NCI-H69 (cell line): ENCODE results near the gene DCTN2.

Experiments used
- DNase-seq: peaks from one replicate; lab custom pipeline; 2025; lab: John Stamatoyannopoulos, UW

DCTN2 gene

DNA sequence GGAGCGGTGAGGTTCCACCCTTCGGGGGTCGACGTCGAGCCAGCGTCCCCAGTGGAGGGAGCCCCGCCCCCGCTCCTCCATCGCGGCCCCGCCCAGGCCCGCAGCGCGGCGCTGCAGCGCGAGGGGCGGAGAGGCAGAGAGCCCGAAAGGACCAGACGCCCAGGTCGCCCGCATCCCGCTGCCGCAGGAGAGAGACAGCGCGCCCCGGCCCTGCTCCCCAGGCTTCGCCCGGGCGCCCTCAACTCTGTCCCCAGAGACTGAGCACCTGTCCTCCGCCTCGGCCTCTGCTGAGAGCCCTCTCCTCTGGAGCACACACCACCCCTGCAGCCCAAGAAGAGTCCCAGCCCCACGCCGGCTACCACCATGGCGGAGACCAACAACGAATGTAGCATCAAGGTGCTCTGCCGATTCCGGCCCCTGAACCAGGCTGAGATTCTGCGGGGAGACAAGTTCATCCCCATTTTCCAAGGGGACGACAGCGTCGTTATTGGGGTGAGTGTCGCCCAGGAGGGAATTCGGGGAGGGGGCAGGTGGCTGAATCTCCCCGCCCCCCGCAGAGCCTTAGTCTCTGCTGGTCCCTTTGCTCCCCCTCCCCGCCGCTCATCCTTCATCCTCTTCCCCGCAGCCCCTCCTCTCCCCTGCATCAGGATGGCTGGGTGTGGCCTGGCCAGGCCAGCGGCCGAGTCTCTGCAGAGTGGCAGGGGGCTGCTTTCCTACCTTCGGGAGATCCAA is 3.1 kb upstream of the DCTN2 start, which contains the start of gene KIF5A:
Gene KIF5A, plus strand, starts transcription at position 136 of the 732 bp plus-strand sequence. Its CDS starts 228 bp downstream, at position 364.
- peak; percentile 71 for DNase-seq

DNA sequence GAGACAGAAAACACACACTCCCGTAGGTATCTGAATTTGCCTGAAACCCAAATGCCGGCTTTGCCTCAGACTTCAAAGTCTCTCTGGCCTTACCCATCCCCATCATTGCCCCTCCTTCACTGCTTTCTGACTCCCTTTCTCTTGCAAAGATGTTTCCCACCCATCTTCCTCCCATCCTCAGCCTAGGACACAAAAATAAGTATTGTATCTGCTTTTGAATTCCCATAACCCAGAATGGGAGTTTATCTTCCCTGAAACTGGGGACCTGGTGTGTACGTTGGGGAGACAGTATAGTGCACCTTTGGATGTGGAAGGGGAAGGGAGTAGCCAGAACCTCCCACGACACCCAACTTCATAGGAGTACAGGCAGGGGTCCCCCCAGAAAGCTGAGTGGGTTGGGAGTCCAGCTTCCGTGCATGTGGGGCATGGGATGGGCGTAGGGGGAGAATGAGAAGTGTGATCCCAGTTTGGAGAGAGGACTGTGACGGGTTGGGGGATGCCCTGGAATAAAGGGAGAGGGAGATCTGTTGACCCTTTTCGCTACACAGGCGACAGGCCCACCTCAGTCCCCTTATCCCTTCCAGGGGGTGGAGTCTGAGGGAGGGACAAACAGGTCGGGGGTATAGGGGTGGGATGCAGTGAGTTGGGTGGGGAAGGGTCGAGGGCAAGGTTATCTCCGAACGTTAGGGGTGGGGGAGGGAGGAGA is 2.4 kb upstream of the DCTN2 start:
- DNase-seq: no peak

DNA sequence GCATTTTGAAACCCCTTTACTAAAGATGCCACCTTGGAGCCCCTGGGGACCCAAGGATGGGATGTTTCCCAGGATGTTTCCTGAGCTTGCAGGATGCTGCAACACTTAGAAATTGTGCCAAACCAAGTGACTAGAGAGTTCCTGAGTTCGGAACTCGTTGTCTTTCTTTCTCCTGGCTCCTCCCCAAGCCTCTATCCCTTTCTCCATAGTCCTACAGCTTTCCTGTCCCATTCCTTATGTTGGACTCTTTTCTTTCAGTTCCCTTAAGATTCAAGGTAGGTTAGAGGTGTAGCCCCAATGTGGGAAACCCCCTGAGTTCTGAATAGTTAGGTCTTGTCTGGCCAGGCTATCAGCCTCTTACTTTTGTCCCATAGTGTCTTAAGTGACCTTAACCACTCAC is 1.5 kb upstream of the DCTN2 start:
- no peak for DNase-seq

DNA sequence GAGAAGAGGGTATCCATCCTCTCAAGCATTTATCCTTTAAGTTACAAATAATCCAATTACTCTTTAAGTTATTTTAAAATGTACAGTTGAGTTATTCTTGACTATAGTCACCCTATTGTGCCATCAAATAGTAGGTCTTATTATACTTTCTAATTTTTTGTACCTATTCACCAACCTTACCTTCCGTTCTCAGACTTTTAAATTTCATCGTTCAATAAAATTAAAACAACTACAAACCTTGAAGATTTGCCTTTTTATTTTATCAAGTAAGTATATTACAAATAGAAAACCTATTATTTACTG is 972 bp upstream of the DCTN2 start:
- no peak for DNase-seq

DNA sequence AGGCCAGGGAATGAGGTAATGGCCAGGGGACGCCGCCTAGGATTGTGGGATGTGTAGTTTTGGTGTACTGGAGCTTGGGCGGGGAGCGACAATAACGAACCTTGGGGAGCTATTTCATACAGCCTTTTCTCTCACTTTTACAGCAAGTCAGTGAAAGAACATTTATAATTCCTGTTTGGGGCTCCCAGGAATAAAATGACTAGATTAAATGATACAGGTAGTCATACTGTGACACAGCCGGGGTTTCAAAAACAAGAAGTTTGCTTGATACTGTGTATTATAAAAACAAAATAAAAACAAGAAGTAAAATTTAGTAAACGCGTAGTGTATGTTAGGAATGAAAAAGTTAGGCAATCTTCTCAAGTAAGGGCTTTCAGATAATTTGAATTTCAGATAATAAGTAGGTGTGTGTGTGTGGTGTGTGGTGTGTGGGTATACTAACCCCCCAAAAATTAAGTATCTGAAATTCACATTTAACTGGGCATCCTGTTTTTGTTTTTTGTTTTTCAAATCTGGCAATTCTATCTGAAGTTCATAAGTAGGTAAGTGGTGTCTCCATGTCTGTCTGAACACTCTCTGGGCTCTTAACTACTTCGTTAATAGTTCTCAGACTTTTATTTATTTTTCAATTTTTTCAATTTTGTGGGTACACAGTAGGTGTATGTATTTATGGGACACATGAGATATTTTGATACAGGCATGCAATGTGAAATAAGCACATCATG is 458 bp upstream of the DCTN2 start:
- DNase-seq: no peak

DNA sequence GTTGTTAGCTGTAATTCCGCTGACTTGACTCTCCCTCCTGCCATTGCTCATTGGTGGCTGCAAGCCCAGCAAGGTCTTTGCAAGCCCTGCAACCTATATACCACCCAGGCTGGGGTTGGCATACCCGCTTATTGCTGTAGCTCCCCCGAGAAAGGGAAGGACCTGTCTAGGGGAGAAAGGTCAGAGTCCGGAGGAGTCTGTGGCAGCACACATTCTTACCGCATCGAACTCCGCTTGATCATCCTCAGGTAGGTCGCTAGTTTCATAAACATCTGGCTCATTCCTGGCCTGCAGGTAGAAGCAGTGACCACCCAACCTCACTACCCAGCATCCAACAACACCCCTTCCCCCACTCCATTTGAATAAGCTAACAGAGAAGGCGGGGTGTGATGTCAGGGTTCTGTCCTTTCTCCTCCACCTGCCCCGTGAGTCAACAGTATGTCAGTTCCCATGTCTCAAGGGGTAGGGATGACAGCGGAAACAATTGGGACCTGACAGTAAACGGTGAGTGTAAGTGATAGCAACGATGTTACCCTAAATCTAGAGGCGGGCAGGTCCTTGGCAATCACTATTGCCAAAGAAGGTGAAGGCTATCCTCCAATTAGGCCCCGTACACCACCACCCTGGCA is 1.1 kb downstream of the DCTN2 start:
- DNase-seq: no peak

DNA sequence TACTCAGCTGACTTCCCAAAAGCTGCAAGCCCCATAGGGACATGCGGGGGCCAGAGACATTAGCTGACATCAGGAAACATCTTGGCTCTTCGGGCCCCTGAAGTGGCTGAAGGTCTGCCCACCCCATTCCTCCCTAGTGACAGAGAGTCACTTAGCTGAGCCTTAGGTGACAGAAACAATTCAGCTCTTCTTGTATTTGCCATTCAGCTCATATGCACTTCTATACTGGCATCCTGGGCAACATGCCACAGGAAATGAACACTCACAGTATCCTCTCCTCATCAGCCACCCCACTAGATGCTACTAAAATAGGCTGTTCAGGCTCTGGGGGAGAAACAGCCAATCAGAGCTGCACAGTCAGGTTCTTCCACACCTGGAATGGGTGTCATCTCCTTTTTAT is 3.4 kb downstream of the DCTN2 start:
- DNase-seq: no peak

DNA sequence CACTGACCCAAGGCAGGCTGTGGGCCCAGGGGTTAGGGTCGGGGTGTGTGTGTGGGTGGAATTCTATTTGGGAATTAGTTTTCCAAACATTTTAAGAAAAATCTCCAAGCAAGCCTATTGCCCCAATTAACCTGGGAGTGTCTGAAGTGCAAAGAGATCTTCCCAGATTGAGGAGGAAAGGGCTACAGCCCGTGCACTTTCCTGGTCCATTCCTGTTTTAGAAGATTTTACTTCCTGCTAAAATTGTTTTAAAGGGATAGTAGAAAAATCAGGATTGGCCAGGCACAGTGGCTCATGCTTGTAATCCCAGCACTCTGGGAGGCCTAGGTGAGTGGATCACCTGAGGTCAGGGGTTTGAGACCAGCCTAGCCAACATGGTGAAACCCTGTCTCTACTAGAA is 5.3 kb downstream of the DCTN2 start:
- no peak for DNase-seq

DNA sequence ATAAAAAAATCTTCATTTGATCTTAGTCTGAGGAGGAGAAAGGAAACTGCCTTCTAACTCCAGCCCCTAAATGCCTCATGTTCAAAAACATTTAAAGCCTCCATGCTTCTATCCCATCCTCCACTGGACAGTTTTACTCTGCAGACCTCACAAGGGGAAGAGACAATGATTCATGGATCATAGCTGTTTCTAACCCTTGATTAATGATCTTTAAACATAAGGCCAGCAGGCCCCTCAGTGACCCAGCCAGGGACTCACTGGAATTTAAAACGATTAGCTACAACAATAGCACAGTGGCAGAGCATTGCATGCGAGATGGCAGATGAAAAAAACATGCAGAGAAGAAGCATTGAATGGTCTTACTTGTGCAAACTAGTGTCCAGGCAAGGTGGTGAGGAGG is 6.0 kb downstream of the DCTN2 start:
- peak; percentile 26 for DNase-seq

DNA sequence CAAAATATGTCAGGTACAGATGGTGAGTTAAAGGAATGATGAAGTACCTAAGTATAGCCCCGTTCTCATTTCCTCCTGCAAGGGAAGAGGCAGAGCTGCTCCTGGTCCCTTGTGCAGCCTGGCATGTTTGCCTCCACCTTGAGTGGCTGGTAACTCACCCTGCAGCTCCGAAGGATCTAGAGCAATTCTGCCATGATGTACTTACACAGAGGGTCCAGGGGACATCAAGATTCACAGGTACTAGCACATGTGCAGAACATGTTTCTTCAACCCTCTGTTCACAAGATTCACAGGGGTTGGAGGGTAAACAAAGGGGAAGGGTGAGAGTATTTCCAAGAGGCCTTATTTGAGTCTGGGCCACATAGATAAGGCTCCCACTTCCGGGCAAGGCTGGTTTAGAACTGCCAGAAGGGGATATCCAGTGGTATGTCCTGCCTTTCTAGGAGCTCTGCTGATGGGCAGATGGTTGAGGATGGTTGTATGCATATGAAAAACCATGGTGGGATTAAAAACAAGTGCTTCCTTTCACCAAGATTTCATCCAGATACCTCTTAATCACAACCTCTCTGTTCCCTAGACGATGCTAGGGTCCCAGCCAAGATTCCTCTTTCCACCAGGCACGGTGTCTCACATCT is 7.7 kb downstream of the DCTN2 start:
- no peak for DNase-seq

DNA sequence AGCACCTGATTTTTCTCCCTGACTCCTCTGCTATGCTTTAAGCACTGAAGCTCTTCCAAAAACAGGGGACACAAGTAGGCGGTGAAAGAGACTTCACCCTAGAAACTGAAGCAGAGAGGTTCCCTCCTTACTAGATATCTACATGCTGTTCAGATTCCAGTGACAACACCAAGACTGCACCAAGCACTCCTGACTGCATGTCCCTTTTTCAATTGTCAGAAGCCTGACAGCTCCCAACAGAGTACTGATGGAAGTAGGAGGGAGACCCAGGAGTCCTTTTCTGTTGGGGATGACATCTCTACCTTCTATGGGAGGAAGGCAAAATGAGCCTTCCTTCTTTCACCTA is 10.4 kb downstream of the DCTN2 start:
- no peak for DNase-seq

DNA sequence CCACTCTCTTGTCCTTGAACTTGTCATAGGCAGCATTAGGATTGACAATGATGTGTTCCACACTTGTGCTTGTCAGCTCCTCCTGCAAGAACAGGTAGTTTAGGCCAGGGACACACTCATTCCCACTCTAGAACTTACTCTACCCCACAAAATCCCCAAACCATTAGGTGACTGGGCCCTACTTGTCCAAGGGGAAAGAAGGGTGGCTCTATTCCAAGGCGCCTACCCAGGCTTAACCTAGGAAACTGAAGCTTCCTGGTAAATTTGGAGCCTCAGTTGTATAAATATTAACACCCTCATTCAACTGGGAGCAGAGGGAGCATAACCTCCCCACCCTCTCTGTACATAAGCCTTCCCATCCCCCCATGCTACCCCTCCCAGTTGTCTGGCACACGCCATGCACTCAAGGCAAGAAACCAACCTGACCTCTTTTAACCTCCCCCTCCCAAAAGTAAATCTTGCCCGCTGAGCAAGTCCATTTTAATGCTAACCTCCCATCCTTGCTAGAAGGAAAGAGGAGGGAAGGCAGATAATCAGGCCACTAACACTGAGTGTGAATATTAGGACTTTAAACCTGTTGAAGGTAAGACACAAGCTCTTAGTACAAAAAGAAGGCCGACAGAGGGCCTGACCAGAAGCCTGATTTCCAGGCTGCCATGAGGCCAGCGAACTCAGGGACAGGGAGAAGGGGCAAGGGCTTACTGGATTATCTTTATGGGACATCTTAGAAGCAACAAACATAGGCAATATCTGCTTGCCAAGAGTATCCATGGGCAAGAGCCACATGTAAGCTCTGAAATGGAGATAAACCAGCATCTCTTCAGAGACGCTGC is 11.0 kb downstream of the DCTN2 start:
- DNase-seq: no peak

DNA sequence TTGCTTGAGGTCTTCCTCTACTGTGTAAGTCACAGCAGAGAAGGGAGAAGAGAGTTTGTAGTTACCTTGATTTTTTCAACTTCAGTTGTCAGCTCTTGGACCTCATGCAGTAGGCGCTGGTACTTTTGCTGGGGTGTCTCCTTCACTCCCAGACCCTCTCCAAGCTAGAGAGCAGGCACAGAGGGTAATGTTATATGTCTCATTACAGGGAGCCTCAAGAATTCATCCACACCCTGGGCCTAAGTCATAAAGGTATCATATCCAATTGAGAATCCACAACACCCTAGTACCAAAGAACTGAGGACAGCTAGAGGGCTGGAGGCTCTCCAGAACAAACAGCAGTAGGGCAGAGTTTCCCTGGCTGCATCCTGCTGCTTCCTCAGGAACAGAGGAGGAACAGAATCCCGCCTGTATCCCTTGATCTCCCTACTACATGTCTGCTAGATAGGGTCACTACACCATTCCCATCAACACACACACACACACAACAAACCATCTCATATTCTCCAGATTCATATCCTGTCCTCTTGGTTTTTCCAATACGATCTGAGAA is 11.9 kb downstream of the DCTN2 start:
- DNase-seq: no peak

DNA sequence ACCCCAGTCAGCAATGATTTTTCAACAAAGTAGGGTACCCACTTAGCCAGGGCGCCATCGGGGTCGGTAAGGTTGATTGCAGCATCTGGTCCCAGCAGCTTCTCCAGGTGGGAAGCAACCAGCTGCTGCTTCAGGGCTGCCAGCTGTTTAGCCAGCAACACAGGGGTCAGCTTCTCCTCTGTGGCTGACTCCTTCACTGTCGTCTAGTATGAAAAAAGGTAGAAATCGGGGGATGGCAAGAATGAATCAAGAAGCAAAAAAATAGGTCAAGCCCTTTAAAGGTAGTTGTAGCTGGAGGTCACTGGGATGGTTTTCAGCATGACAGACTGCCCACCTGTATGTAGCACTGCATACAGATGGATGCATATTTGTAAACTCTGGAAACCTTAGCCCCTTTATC is 12.7 kb downstream of the DCTN2 start:
- no peak for DNase-seq

DNA sequence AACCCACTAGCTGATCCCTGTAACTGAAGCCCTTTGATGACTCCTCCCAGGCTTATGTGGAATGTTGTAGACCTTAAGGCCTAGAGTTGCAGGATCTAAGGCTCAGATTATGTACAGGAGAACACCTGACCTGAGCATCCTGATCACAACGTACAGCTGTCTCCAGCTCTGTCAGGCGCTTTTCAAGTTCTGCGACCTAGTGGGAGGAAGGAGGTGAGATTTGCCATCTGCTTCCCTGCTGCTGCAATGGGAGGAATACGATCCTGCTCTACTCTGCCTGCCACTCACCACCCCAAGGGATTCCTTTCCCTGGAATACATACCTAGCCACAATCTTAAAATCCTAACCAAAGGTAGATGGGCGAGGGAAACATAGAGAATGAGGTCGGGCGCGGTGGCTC is 13.9 kb downstream of the DCTN2 start:
- no peak for DNase-seq

DNA sequence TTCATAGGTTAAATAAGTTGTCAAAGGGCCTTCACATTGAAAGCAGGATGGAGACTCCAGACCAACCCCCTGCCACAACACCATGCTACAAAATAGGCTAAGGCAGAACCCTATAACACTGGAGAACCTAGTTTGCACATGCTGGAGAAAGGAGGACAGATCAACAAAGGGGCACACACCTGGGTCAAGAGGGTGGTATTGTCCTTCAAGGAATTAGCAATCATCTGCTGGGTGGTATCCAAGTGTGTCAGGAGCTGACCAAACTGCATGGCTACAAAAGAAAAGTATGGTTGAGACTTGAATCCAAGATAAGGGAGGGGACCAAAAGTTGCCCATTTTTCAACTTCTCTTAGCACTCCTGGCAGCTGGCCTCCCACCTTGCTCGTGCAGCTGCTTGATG is 15.2 kb downstream of the DCTN2 start:
- no peak for DNase-seq

DNA sequence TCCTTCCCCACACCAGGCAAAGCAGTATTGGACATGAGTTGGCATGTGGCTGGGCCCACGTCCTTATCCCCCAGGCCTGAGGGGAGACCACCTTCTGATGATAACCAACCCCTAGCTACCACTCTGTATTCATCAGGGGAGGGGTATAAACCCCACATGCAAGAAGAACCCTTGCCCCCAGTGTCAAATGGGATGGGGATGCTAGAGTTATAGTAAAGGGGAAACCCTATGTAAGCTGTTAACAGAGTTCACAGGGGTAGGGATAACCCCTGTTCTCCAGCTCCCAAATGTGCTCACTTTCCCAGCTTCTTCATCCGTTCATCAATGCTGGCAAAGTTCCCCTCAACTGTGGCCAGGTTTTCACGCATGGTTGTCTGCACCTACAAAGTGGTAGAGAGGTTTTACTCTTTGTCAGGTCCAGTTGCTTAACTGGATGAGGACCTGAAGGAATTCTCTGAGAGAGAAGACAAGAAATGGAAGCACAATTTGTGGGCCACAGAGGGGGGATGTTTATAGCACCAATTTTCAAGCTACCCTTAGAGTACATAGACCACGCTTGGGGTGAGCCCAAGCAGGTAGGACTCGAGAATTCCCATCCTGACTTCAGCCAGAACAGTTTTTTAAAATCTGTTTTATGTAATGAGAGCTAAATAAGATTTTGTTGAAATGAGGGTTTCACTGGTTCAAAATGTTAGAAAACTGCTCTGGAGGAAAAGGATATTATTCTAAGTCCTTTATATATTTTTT is 16.4 kb downstream of the DCTN2 start:
- DNase-seq: no peak

DNA sequence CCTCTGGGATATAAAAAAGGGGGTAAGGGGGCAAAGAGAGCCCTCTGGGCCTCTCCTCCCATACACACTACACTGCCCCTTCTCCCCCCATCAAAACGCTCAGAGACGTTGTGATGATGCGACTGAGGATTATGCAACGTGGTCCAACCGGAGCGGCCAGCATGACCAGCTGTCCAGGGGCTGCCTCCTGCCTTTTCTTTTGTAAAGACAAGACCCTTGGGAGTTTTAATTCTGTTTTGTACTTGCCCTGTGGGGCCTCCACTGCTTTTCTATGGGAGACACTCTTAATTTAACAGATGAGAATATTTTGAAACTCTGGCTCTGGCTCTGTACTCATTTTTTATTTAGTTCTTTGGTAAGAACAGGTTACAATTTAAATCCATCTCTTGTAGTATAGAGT is 17.2 kb downstream of the DCTN2 start:
- DNase-seq: no peak

DNA sequence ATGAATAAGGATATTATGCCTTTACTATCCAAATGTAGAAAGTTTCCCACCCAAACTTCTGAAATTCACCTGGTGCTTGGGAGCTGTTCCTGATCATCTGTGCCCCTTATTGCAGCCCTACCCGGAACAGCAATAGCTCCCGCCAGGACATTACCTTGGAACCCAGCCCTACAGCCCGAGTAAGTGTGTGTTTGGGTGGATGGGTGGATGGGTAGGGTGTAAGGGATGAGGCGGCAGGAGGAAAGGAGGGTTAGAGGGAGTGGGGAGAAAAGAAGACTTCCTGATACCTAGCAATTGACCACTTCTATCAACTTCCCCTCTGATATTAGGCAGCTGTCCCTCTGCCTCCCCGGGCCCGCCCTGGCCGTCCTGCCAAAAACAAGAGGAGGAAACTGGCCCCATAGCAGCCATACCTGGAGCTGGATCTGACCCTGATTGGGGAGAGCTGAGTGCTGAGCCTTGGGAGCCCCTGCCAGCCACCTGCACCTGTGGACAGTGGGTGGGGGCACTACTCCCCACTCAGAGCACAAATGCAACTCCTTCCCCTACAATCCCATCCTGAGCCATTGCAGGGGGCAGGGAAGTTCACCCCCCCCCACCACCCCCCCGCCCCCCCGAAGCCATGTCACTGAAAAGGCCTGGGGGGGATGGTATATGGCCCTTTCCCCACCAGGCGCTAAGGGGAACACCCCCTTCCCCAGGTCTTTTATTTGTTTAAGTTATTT is 18.0 kb downstream of the DCTN2 start:
- no peak for DNase-seq

DNA sequence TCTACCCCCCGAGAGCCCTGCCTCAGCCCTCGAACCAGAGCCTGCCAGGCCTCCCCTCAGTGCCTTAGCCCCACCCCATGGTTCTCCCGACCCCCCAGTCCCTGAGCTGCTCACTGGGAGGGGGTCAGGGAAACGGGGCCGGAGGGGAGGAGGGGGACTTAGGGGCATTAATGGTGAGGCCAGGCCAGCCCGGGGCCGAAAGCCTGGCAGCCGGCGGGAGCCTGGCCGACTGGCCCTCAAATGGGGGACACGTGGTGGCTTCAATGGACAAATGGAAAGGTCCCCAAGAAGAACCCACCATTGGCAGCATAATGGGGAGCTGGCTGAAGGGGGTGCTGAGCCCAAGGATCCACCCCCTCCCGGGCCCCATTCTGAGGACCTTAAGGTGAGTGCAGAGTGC is 18.8 kb downstream of the DCTN2 start:
- no peak for DNase-seq
